Sigmoid colon (tissue), 7 donors: ENCODE results near the gene CDT1. TPM values are rescaled to one million over a fixed set of nuclear protein-coding genes. Genes with fewer than 3 reads are reported as not detected.
"Not testable (repeated sequence)": the region's sequence is repeated elsewhere in the genome, so short reads cannot be mapped to it uniquely, and the experiment has no call there.

Source experiments
- DNase-seq: peaks from one replicate; pipeline ENCODE4 v3.0.0-alpha.2; 2019
- H3K27ac ChIP-seq, 4 donors: fragments of 200-600 bp; sonication (generic); one replicate each; pipeline ENCODE4 v1.5.1; 2016 to 2019; ENCODE audit warnings: mild to moderate bottlenecking in 1 of 4
- H3K27me3 ChIP-seq, 3 donors: fragments of 200-600 bp; sonication (generic); one replicate each; pipeline ENCODE4 v1.5.1; 2019; ENCODE audit warnings: mild to moderate bottlenecking in 1 of 3
- H3K36me3 ChIP-seq, 4 donors: fragments of 200-600 bp; sonication (generic); one replicate each; pipeline ENCODE4 v1.5.1; 2016 to 2019
- H3K4me1 ChIP-seq, 4 donors: fragments of 200-600 bp; sonication (generic); one replicate each; pipeline ENCODE4 v1.5.1; 2017 to 2019
- H3K4me3 ChIP-seq, 4 donors: fragments of 200-600 bp; sonication (generic); one replicate each; pipeline ENCODE4 v1.5.1; 2017 to 2019; ENCODE audit warnings: mild to moderate bottlenecking in 2 of 4, moderate library complexity in 1 of 4
- H3K9me3 ChIP-seq, 4 donors: fragments of 200-600 bp in 3 of 4; sonication (generic) in 3 of 4; one replicate each; pipeline versions ENCODE4 v1.5.1 to v1.6.1; 2013 to 2019
- EP300 ChIP-seq, 4 donors: sonication (generic); formaldehyde crosslinking; IDR thresholded peaks; one replicate each; pipeline ENCODE4 v1.6.1; 2017; ENCODE audit warnings: antibody characterized with exemption in 4 of 4
- POLR2A ChIP-seq, 2 donors: fragments of 450-650 bp; IDR thresholded peaks; one replicate each; pipeline ENCODE4 v1.6.1; 2016; ENCODE audit warnings: antibody characterized with exemption in 2 of 2, mild to moderate bottlenecking in 2 of 2, moderate library complexity in 2 of 2
- POLR2AphosphoS5 ChIP-seq, 4 donors: sonication (generic); formaldehyde crosslinking; IDR thresholded peaks; one replicate each; pipeline ENCODE4 v1.6.1; 2017; ENCODE audit warnings: antibody characterized with exemption in 4 of 4
- WGBS, 2 donors: extraction: QIAGEN DNeasy Blood & Tissue Kit; methylation state at CpG; one replicate each; pipeline ENCODE4 v1.1.7; 2013; 5-methylcytosine and 5-hydroxymethylcytosine counted together
- intact Hi-C: fragments of 100-400 bp; cut with DNase I; formaldehyde crosslinking; loops from one replicate; pipeline ENCODE4 v1.15.1; 2023
- polyA plus RNA-seq, 3 donors: library from polyadenylated mRNA; stranded (reverse); fragments of 200-250 nt; gene quantifications; one replicate each; pipeline ENCODE4 v1.2.3, GENCODE V29; 2013
- total RNA-seq, 4 donors: library from RNA; depleted of rRNA; stranded (reverse); fragments of >200 nt; gene quantifications; one replicate each; pipeline ENCODE4 v1.1.0, GENCODE V29; 2016
- TF ChIP-seq, protein P1 (sequence below), 4 experiments: fragments of 450-650 bp in 3 of 4; fragments of 200-600 bp in 1 of 4; IDR thresholded peaks; one replicate each; pipeline ENCODE4 v1.5.1; 2016 to 2019; ENCODE audit warnings: antibody characterized with exemption in 4 of 4, mild to moderate bottlenecking in 3 of 4, moderate library complexity in 2 of 4
- donor health status: healthy with polysubstance abuse.
- donor health status: Bipolar disorder and iron deficiency.
- donor health status: healthy.

Gene CDT1
- total and polyA plus RNA-seq, 7 donors: 0.71 to 17.4 (median 3.3) TPM; not detected in 1

- Histone ChIP-seq H3K27ac (no peak overlapping the region), H3K4me1 (no peaks in the 10 kb centered on the region), H3K27me3 (no peaks in the 10 kb centered on the region), H3K9me3 (no peaks in the 10 kb centered on the region), H3K36me3 (peaks cover 6 to 58% (median 11%) of the 10 kb centered on the region in 4 donors), H3K4me3 (no peak overlapping the region)
- 95% methylated on average over 24 of the region's 24 CpGs for WGBS, 2 donors
- DNase-seq: no peak
- intact Hi-C loops: no loop called here
- TF ChIP-seq POLR2A (IDR thresholded peaks at IDR 0.05): no peak
- TF ChIP-seq EP300 (IDR thresholded peaks at IDR 0.05): no peak
- TF ChIP-seq, protein P1, sequence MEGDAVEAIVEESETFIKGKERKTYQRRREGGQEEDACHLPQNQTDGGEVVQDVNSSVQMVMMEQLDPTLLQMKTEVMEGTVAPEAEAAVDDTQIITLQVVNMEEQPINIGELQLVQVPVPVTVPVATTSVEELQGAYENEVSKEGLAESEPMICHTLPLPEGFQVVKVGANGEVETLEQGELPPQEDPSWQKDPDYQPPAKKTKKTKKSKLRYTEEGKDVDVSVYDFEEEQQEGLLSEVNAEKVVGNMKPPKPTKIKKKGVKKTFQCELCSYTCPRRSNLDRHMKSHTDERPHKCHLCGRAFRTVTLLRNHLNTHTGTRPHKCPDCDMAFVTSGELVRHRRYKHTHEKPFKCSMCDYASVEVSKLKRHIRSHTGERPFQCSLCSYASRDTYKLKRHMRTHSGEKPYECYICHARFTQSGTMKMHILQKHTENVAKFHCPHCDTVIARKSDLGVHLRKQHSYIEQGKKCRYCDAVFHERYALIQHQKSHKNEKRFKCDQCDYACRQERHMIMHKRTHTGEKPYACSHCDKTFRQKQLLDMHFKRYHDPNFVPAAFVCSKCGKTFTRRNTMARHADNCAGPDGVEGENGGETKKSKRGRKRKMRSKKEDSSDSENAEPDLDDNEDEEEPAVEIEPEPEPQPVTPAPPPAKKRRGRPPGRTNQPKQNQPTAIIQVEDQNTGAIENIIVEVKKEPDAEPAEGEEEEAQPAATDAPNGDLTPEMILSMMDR (IDR thresholded peaks at IDR 0.05): no peak
- no peak for TF ChIP-seq POLR2AphosphoS5 (IDR thresholded peaks at IDR 0.05)
These were observed 18.9 kb downstream of the CDT1 start for GRCh38 chr16:88822281-88823040.

GRCh38 chr16:88823646-88824045, 20.1 kb downstream of the CDT1 start:
- DNase-seq, intact Hi-C loops, H3K27me3 ChIP-seq, H3K9me3 ChIP-seq, H3K27ac ChIP-seq, H3K4me3 ChIP-seq, H3K4me1 ChIP-seq: not testable (repeated sequence)
- WGBS, 2 donors: 97% methylated on average over 30 of the region's 31 CpGs
- H3K36me3 ChIP-seq: peaks cover 6 to 70% (median 14%) of the 10 kb centered on the region in 4 donors

DNA sequence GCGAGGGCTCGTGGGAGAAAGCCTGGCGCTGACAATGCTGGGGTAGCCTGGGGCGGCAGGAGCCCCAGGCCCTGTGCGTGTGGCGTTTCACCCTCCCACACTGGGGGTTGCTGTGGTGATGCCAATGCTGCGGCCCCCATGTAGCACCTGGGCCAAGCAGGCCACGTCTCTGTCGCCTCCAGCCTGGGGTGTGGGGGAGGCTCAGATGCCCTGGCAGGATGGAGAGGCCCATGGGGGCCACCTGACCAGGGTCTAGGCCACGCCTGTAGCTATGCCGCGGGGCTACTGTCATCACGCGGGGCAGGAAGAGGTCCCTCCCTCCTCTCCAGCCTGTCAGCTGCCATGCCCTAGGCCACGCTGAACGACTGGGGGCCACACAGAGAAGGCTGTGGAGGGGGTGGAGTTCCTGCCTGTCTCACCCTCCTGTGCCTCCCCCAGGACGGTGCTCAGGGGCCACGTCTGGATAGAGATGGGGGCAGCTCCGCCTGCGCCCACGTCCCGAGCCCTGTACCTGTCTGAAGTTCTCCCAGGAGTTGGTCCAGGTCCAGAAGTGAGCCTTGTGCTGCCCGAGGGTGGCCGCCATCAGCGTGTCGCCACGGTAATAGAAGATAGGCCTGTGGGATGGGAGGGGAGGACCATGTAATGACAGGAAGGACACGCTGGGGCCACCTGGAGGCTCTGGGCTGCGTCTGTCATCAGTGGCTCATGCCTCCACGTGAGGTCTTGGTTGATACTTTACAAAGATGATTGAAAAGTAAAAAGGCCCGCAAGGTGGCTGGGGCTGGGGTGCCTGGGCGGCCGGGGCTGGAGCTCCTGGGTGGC, 20.9 kb downstream of the CDT1 start:
- intact Hi-C loops: no loop called here
- Histone ChIP-seq H3K9me3 (no peaks in the 10 kb centered on the region), H3K36me3 (peaks cover 6 to 75% (median 14%) of the 10 kb centered on the region in 4 donors), H3K4me3 (no peak overlapping the region), H3K27me3 (no peaks in the 10 kb centered on the region), H3K4me1 (no peaks in the 10 kb centered on the region), H3K27ac (no peak overlapping the region)
- TF ChIP-seq POLR2AphosphoS5 (IDR thresholded peaks at IDR 0.05) (no peak), POLR2A (IDR thresholded peaks at IDR 0.05) (no peak), EP300 (IDR thresholded peaks at IDR 0.05) (no peak)
- TF ChIP-seq, protein P1 (IDR thresholded peaks at IDR 0.05): no peak
- DNase-seq: no peak
- 87 to 89% methylated on average over 33 of the region's 33 CpGs for WGBS, 2 donors

DNA sequence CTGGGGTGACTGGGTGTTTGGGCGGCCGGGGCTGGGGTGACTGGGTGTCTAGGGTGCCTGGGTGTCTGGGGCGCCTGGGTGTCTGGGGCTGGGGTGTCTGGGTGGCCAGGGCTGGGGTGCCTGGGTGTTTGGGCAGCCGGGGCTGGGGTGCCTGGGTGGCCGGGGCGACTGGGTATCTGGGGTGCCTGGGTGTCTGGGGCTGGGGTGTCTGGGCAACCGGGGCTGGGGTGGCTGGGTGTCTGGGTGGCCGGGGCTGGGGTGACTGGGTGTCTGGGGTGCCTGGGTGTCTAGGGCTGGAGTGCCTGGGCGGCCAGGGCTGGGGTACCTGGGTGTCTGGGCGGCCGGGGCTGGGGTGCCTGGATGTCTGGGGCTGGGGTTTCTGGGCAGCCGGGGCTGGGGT, 21.6 kb downstream of the CDT1 start:
- no peak for DNase-seq
- TF ChIP-seq, protein P1 (IDR thresholded peaks at IDR 0.05): no peak
- TF ChIP-seq EP300 (IDR thresholded peaks at IDR 0.05): no peak
- no peak for TF ChIP-seq POLR2A (IDR thresholded peaks at IDR 0.05)
- TF ChIP-seq POLR2AphosphoS5 (IDR thresholded peaks at IDR 0.05): no peak
- Histone ChIP-seq H3K4me3 (no peak overlapping the region), H3K4me1 (no peaks in the 10 kb centered on the region), H3K36me3 (peaks cover 6 to 78% (median 14%) of the 10 kb centered on the region in 4 donors), H3K27me3 (no peaks in the 10 kb centered on the region), H3K9me3 (no peaks in the 10 kb centered on the region), H3K27ac (no peak overlapping the region)
- 89 to 97% methylated on average over 12 of the region's 12 CpGs for WGBS, 2 donors
- intact Hi-C loops: no loop called here
